Measurements from ENCODE around the gene CST7.
"Not testable (repeated sequence)": the region's sequence is repeated elsewhere in the genome, so short reads cannot be mapped to it uniquely, and the experiment has no call there.

DNA sequence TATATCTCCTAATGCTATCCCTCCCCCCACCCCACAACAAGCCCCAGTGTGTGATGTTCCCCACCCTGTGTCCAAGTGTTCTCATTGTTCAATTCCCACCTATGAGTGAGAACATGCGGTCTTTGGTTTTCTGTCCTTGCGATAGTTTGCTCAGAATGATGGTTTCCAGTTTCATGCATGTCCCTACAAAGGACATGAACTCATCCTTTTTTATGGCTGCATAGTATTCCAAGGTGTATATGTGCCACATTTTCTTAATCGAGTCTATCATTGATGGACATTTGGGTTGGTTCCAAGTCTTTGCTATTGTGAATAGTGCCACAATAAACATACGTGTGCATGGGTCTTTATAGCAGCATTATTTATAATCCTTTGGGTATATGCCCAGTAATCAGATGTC, 52.3 kb downstream of the CST7 start:
- TF ChIP-seq, protein P1, sequence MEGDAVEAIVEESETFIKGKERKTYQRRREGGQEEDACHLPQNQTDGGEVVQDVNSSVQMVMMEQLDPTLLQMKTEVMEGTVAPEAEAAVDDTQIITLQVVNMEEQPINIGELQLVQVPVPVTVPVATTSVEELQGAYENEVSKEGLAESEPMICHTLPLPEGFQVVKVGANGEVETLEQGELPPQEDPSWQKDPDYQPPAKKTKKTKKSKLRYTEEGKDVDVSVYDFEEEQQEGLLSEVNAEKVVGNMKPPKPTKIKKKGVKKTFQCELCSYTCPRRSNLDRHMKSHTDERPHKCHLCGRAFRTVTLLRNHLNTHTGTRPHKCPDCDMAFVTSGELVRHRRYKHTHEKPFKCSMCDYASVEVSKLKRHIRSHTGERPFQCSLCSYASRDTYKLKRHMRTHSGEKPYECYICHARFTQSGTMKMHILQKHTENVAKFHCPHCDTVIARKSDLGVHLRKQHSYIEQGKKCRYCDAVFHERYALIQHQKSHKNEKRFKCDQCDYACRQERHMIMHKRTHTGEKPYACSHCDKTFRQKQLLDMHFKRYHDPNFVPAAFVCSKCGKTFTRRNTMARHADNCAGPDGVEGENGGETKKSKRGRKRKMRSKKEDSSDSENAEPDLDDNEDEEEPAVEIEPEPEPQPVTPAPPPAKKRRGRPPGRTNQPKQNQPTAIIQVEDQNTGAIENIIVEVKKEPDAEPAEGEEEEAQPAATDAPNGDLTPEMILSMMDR (IDR thresholded peaks at IDR 0.05) = not testable (repeated sequence)
- not testable (repeated sequence) for TF ChIP-seq POLR2A (IDR thresholded peaks at IDR 0.05)

Data from testis (tissue), 2 donors.